IPS-18c (cell line): ENCODE data around the gene C19orf12.

Experiments used
- H3K4me3 ChIP-seq: 2 replicates; pipeline ENCODE4 v1.7.0; 2013; ENCODE audit warnings: low read depth, mild to moderate bottlenecking, low read length, moderate library complexity; ENCODE audit not compliant: insufficient read depth
- H3K9me3 ChIP-seq: one replicate; pipeline ENCODE4 v1.6.1; 2013; ENCODE audit warnings: mild to moderate bottlenecking, low read length, moderate library complexity; ENCODE audit not compliant: control insufficient read depth, insufficient read depth

The C19orf12 gene

GRCh38 chr19:29686285-29686805, 28.7 kb downstream of the C19orf12 start:
- peaks cover 7% of the 10 kb centered on the region for H3K9me3 ChIP-seq
- H3K4me3 ChIP-seq, result no peak overlapping the region

- H3K9me3 ChIP-seq, result peaks cover 2% of the 10 kb centered on the region
- no peak overlapping the region for H3K4me3 ChIP-seq
These were observed 29.7 kb downstream of the C19orf12 start for GRCh38 chr19:29685326-29685725.

DNA sequence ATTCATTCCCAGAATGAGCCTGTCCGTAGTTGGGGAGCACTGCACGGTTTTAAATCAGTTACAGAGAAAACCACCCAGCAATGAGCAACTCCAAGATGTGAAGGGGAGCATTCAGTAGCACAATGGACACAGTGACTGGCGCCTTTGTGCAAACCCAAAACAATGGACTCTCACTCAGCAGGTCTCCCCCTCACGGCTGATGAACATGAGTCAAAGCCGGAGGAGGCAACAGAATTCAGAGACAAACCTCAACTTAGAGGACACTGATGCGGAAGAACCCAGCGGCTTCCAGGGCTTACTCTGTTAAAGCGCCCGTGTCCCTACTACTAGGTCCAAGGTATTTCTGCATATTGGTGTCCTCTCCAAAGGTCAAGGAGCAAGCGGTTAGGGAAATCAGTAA, 32.1 kb downstream of the C19orf12 start:
- H3K9me3 ChIP-seq, result peaks cover 2% of the 10 kb centered on the region
- H3K4me3 ChIP-seq, result no peak overlapping the region

DNA sequence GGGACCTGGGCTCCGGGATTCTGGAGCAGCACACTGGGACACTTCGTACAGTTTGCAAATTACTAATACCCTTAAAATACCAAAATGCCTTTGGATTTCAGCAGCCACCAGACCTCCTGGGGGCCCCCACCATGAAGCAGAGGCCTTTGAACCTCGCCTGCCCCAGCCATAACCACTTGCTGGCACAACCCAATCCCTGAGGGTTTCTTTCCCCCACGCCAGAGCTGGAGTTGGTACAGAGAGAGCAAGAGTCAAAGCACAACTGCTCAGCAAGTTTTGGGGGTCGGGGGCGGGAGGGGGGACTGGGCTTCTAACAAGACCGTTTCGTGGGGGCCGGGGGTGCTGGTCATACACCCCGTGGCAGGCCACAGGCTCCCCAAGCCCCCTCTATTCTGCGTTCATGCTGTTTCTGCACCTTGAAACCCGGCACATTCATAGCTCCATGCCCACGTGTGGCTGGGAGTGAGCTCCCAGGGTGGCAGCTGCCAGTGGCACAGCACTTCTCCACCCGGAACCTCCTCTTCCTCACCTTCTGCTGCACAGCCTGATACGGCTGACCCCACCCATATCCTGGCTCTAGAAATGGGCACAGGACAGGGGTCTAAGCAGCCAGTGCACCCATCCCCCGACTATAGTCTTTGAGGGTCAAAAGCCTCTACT, 32.7 kb downstream of the C19orf12 start:
- Histone ChIP-seq H3K9me3 (peaks cover 2% of the 10 kb centered on the region), H3K4me3 (no peak overlapping the region)

DNA sequence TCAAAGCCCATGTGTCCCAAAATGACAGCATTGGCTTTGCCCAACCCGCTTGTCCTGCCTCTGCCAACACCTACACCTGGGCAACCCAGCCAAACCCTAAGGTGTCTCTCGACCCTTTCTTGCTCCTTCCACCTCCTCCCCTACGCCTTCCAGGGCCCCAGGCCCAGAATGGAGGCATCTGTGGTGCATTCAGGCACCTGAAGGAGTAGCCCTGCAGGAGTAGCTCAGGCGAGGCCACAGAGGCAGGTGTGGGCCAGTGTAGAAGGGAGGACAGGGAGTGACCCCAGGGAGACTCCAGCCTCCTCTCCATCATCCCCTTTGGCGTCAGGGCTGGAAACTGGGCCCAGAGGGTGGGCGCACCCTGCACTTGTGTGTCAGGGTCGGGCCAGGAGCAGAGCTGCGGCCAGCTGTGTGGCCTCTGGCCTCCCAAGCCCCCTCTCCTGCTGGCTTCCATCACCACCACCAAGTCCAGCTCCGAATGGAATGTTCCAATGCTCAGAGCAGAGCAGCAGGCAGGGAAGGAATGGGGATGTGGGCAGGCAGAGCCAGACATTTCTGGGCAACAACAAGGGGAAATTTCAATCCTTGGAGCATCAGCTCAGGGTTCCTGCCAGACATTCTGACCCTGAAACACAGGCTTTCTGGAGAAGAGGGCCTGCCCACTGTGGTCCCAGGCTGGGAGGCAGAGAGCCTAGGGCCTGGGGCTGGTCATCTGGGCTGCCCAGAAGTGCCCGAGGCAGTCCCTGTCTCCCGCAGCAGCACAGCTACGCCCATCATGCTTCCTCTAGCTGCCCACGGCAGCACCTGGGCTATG, 33.4 kb downstream of the C19orf12 start:
- peaks cover 2% of the 10 kb centered on the region for H3K9me3 ChIP-seq
- H3K4me3 ChIP-seq, result no peak overlapping the region

DNA sequence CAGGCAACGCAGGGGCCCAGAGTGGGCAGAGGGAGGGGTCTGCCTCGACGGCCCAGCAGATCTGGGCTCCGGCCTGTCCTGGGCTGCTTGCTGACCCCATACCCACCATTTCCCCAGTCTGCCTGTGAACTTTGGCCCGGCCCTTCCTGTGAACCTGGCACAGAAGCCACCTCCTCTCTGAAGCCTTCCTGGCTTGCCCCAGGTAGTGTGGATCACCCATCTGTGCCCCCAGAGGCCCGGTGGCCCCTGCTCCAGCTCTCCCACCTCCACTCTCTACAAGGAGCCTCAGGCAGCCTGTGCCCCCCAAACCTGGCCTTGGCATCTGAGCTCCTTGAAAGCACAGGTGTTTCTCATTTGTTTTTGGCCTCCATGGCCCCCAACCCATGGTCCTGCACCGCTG, 34.1 kb downstream of the C19orf12 start:
- Histone ChIP-seq H3K4me3 (no peak overlapping the region), H3K9me3 (peaks cover 2% of the 10 kb centered on the region)

DNA sequence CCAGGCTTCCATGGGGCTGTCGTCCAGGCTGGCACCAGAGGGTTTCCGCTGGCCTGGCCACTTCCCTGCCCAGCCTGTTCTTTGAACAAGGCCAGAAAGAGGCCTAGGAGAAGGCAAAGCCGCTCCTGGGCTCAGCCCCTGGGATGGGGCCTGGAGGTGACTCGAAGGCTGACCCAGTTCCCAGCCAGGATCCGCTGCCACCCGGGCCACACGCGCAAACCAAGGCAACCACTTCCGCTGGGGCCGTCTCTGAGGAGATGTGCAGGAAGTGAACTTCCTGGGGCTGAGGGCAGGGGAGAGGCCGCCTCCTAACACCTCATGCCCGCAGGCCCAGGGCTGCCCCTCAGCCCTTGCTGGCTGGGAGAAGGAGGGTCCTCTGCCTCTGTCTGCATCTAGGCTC, 34.6 kb downstream of the C19orf12 start:
- Histone ChIP-seq H3K4me3 (no peak overlapping the region), H3K9me3 (peaks cover 2% of the 10 kb centered on the region)

DNA sequence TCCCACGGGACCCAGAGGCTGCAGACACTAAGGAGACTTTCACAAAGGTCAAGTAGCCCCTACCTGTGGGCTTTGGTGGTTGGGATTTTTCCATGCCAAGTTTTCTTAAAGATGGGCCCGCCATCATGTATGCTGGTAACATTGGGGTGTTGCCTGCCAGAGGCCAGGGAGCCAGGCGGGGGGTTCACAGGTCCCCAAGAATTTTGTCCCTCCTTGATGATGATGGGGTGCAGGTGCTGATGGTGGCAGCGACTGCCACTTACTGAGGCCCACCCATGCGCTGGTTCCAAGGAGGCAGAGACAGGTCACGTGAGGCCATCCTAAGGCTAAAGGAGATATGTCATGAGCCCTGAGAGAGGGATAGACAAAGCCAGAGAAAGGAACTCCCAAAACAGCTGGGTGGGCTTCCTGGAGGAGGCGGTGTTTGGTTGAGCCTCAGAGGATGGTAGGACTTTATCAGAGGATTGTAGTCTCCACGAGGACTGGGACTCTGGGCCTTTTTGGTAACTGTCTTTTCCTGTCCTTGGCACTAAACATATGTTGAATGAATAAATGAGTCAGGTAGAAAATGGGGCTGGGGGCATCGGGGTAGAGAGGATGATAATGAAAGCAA, 35.4 kb downstream of the C19orf12 start:
- H3K9me3 ChIP-seq, result peaks cover 4% of the 10 kb centered on the region
- no peak overlapping the region for H3K4me3 ChIP-seq

DNA sequence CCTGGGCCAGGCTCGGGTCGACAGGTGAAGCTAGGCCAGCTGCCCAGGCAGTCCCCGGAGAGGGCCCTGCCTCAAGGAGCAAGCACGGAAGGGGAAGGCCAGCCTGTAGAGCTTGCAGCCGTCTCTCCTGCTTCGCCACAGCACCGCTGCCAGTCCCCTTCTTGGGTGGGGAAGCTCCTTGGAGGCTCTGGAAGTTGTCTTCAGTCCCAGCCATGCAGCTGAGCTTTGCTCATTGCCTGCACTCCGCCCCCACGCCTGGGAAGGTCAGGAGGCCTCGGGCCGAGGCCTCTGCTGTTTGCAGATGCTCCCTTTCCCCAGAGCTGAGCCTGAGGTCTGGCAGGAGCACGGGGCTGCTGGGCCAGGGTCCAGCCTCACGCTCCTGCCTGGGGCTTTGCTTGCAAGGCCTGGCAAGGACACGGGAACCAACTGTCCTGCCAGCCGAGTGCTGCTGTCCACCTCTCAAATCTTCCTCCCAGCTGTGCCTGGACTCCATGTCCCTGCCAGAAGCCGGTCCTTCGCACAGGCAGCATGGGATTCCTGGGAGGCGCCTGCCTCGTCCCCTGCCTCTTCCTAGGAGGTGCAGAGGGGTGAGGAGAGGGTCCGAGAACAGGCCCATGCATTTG, 36.5 kb downstream of the C19orf12 start:
- Histone ChIP-seq H3K9me3 (peaks cover 2% of the 10 kb centered on the region), H3K4me3 (no peak overlapping the region)

- no peak overlapping the region for H3K4me3 ChIP-seq
- H3K9me3 ChIP-seq, result peaks cover 2% of the 10 kb centered on the region
These were observed 37.9 kb downstream of the C19orf12 start for GRCh38 chr19:29677001-29677817.

GRCh38 chr19:29676586-29676985, 38.5 kb downstream of the C19orf12 start:
- Histone ChIP-seq H3K4me3 (no peak overlapping the region), H3K9me3 (peaks cover 2% of the 10 kb centered on the region)

- peaks cover 2% of the 10 kb centered on the region for H3K9me3 ChIP-seq
- H3K4me3 ChIP-seq, result no peak overlapping the region
These were observed 39.3 kb downstream of the C19orf12 start for GRCh38 chr19:29675650-29676186.

- Histone ChIP-seq H3K4me3 (no peak overlapping the region), H3K9me3 (peaks cover 2% of the 10 kb centered on the region)
These were observed 39.9 kb downstream of the C19orf12 start for GRCh38 chr19:29675120-29675649.

DNA sequence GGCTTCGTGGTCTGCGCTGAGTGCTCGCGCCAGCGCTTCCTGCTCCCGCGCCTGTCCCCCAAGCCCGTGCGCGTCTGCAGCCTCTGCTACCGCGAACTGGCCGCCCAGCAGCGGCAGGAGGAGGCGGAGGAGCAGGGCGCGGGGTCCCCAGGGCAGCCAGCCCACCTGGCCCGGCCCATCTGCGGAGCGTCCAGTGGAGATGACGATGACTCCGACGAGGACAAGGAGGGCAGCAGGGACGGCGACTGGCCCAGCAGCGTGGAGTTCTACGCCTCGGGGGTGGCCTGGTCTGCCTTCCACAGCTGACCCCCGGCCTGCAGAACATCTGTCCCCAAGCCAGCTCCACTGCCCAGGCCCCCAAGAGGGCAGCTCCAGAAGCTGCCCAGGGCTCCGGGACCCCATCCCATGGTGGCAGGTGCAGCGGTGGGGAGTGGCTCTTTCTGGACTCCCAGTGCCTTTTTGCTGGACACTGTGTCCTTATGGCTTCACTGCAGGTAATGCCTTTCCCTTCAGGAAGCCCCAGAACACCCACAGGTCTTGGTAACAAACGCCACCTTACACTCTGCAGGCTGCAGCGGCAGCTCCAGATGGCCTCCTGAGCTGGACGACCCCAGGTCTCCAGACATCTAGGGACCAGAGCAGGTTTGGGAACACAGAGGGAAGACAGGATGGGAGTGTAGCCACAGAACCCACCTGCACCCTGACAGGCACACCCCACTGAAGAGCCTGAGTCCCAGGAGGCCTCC, 40.5 kb downstream of the C19orf12 start:
- H3K9me3 ChIP-seq, result peaks cover 2% of the 10 kb centered on the region
- H3K4me3 ChIP-seq, result no peak overlapping the region

DNA sequence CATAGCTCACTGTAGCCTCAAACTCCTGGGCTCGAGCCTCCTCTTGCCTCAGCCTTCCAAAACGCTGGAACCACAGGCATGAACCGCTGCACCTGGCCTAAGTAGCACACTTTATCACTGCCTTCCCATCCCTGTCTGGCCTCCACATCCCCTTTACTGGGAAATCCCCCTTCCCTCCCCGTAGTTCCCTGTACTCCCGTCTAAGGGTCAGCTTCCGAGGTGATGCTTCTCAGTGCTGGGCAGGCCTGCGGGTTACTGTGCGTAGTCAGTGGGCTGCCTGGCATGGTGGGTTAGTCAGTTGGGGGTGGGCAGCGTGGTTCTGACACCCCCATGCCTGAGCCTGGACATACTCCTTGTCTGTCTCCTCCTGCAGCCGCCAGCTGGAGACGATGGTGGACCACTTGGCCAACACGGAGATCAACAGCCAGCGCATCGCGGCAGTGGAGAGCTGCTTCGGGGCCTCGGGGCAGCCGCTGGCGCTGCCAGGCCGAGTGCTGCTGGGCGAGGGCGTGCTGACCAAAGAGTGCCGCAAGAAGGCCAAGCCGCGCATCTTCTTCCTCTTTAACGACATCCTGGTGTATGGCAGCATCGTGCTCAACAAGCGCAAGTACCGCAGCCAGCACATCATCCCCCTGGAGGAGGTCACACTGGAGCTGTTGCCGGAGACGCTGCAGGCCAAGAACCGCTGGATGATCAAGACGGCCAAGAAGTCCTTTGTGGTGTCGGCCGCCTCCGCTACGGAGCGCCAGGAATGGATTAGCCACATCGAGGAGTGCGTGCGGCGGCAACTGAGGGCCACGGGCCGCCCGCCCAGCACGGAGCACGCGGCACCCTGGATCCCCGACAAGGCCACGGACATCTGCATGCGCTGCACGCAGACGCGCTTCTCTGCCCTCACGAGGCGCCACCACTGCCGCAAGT, 41.4 kb downstream of the C19orf12 start:
- Histone ChIP-seq H3K9me3 (peaks cover 2% of the 10 kb centered on the region), H3K4me3 (no peak overlapping the region)
